ENCODE results near the gene PTPN20.
"Not testable (repeated sequence)": the region's sequence is repeated elsewhere in the genome, so short reads cannot be mapped to it uniquely, and the experiment has no call there.

PTPN20 gene

DNA sequence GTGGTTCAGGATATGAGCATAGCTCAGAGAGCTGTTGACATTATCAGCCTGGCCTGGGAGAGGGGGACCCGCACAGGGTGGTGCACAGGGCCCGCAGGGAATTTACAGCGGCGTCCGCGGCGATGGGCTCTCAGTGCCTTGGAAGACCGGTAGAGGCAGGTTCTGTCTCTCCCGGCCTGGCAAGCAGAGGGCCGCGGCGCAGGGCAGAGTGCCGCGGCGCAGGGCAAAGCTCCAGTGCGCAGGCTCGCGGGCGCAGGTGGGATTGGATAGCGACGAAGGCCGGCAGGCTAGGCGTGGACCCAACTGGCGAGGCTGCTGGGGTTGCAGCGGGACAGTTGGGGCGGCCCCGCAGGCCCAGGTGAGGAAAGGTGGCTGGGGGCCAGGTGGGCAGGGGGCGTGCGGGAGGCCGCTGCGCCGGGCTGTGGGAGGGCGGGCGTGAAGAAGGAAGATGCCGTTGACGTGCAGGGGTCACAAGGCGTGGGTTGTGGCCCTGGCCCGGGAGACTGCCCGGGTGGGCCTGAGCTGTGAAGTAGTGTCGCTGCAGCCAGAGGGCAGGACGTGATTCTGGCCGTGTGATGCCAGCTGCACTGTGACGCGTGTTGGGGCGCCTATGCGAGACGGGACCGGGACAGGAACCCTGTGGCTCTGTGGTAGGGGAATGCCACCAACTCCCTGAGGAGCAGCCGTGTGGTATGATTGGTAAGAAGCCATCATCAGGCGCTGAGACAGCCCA lies at the start of gene PTPN20:
Gene PTPN20, plus strand, starts transcription at position 285 of the 733 bp plus-strand sequence. CDS start 21,072 bp downstream, outside the sequence.
- not testable (repeated sequence) for H3K36me3 ChIP-seq (ENCODE audit: control insufficient read depth, insufficient read depth, low read length); H3K27ac ChIP-seq (ENCODE audit: low read depth, low read length); H3K9ac ChIP-seq (ENCODE audit: low read depth, low read length); H3K4me1 ChIP-seq (ENCODE audit: control insufficient read depth, insufficient read depth, low read length); H3K9me3 ChIP-seq (ENCODE audit: control insufficient read depth, insufficient read depth, low read length); H3K27me3 ChIP-seq (ENCODE audit: control insufficient read depth, insufficient read depth, low read length); H3K4me3 ChIP-seq (ENCODE audit: low read depth, low read length)

DNA sequence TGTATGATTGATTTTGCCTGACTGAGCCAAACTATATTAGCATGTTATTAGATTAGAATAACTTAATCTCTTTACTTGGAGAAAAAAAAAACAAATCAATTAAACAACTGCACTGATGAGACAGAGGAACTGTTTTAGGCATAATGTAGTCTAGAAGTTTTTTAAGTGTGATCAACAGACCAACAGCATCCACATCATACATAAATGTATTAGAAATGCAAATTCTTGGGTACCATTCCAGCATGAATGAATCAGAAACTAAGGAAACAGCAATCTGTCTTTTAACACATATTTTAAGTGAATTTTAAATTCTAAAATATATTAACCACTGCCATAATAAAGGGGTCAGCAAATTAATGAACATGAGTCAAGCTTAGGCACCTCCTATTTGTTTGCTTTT lies 41.5 kb upstream of the PTPN20 start:
- not testable (repeated sequence) for H3K4me1 ChIP-seq (ENCODE audit: control insufficient read depth, insufficient read depth, low read length); H3K27me3 ChIP-seq (ENCODE audit: control insufficient read depth, insufficient read depth, low read length); H3K27ac ChIP-seq (ENCODE audit: low read depth, low read length); H3K9ac ChIP-seq (ENCODE audit: low read depth, low read length); H3K4me3 ChIP-seq (ENCODE audit: low read depth, low read length); H3K36me3 ChIP-seq (ENCODE audit: control insufficient read depth, insufficient read depth, low read length); H3K9me3 ChIP-seq (ENCODE audit: control insufficient read depth, insufficient read depth, low read length)

- not testable (repeated sequence) for H3K4me1 ChIP-seq (ENCODE audit: control insufficient read depth, insufficient read depth, low read length); H3K27me3 ChIP-seq (ENCODE audit: control insufficient read depth, insufficient read depth, low read length); H3K9me3 ChIP-seq (ENCODE audit: control insufficient read depth, insufficient read depth, low read length); H3K36me3 ChIP-seq (ENCODE audit: control insufficient read depth, insufficient read depth, low read length); H3K4me3 ChIP-seq (ENCODE audit: low read depth, low read length); H3K9ac ChIP-seq (ENCODE audit: low read depth, low read length); H3K27ac ChIP-seq (ENCODE audit: low read depth, low read length)
Observed at GRCh38 chr10:46871583-46871982, 39.6 kb upstream of the PTPN20 start.

GRCh38 chr10:46875304-46875703 lies 35.9 kb upstream of the PTPN20 start:
- not testable (repeated sequence) for H3K27me3 ChIP-seq (ENCODE audit: control insufficient read depth, insufficient read depth, low read length); H3K9me3 ChIP-seq (ENCODE audit: control insufficient read depth, insufficient read depth, low read length); H3K4me1 ChIP-seq (ENCODE audit: control insufficient read depth, insufficient read depth, low read length); H3K27ac ChIP-seq (ENCODE audit: low read depth, low read length); H3K4me3 ChIP-seq (ENCODE audit: low read depth, low read length); H3K9ac ChIP-seq (ENCODE audit: low read depth, low read length); H3K36me3 ChIP-seq (ENCODE audit: control insufficient read depth, insufficient read depth, low read length)

GRCh38 chr10:46876773-46877172 lies 34.5 kb upstream of the PTPN20 start:
- H3K36me3 ChIP-seq (ENCODE audit: control insufficient read depth, insufficient read depth, low read length); H3K27me3 ChIP-seq (ENCODE audit: control insufficient read depth, insufficient read depth, low read length); H3K9ac ChIP-seq (ENCODE audit: low read depth, low read length); H3K4me3 ChIP-seq (ENCODE audit: low read depth, low read length); H3K9me3 ChIP-seq (ENCODE audit: control insufficient read depth, insufficient read depth, low read length); H3K27ac ChIP-seq (ENCODE audit: low read depth, low read length); H3K4me1 ChIP-seq (ENCODE audit: control insufficient read depth, insufficient read depth, low read length): not testable (repeated sequence)

GRCh38 chr10:46878761-46879160 lies 32.5 kb upstream of the PTPN20 start:
- H3K27ac ChIP-seq (ENCODE audit: low read depth, low read length); H3K4me1 ChIP-seq (ENCODE audit: control insufficient read depth, insufficient read depth, low read length); H3K36me3 ChIP-seq (ENCODE audit: control insufficient read depth, insufficient read depth, low read length); H3K9me3 ChIP-seq (ENCODE audit: control insufficient read depth, insufficient read depth, low read length); H3K27me3 ChIP-seq (ENCODE audit: control insufficient read depth, insufficient read depth, low read length); H3K9ac ChIP-seq (ENCODE audit: low read depth, low read length); H3K4me3 ChIP-seq (ENCODE audit: low read depth, low read length): not testable (repeated sequence)

GRCh38 chr10:46890813-46891611 lies 20.2 kb upstream of the PTPN20 start:
- H3K4me3 ChIP-seq (ENCODE audit: low read depth, low read length); H3K27ac ChIP-seq (ENCODE audit: low read depth, low read length); H3K4me1 ChIP-seq (ENCODE audit: control insufficient read depth, insufficient read depth, low read length); H3K9ac ChIP-seq (ENCODE audit: low read depth, low read length); H3K9me3 ChIP-seq (ENCODE audit: control insufficient read depth, insufficient read depth, low read length); H3K36me3 ChIP-seq (ENCODE audit: control insufficient read depth, insufficient read depth, low read length); H3K27me3 ChIP-seq (ENCODE audit: control insufficient read depth, insufficient read depth, low read length): not testable (repeated sequence)

DNA sequence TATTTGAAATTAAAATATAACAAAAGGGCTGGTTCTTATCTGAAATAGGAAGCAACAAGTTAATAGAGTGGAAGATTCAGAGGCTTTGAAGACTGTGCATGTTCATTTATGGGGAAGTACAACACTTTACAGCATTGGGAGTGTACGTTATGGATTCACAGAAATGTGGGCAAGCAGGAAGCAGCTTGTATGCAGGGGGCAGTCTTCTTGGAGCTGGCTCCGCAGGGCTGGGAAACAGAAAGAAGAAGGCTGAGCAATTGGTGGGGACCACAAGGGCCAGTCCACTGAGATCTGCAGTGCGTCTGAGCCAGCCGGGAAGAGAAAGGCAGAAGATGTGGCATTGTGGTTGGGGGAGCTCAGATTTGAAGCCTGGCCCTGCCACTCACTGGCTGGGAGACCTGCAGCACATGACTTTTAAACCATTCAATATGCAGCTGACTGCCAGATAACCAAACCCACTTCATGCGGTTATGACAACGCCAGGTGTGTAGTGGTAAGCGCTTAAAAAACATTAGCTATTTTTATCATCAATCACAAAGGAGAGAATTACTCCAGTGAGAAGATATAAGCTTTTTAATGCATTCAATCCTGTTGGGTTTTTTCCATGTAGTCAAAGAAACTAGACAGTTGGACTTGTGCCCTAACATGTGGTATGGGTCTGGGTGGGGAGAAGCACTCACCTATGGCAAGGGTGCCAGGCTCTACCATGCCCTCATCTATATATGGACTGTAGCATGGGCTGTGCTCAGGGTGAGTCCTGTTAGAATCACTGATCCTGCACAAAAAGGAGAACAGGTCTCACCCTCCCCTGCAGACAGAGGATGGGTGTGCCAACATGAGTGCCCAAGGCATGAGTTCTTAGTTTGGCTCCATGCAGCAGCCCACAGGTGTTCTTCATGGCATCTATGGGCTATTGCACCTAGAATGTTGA lies 14.2 kb upstream of the PTPN20 start:
- H3K9ac ChIP-seq (ENCODE audit: low read depth, low read length); H3K36me3 ChIP-seq (ENCODE audit: control insufficient read depth, insufficient read depth, low read length); H3K9me3 ChIP-seq (ENCODE audit: control insufficient read depth, insufficient read depth, low read length); H3K27me3 ChIP-seq (ENCODE audit: control insufficient read depth, insufficient read depth, low read length); H3K4me1 ChIP-seq (ENCODE audit: control insufficient read depth, insufficient read depth, low read length); H3K27ac ChIP-seq (ENCODE audit: low read depth, low read length); H3K4me3 ChIP-seq (ENCODE audit: low read depth, low read length): not testable (repeated sequence)

GRCh38 chr10:46901247-46901646 lies 10.0 kb upstream of the PTPN20 start:
- not testable (repeated sequence) for H3K9me3 ChIP-seq (ENCODE audit: control insufficient read depth, insufficient read depth, low read length); H3K4me3 ChIP-seq (ENCODE audit: low read depth, low read length); H3K27ac ChIP-seq (ENCODE audit: low read depth, low read length); H3K36me3 ChIP-seq (ENCODE audit: control insufficient read depth, insufficient read depth, low read length); H3K4me1 ChIP-seq (ENCODE audit: control insufficient read depth, insufficient read depth, low read length); H3K9ac ChIP-seq (ENCODE audit: low read depth, low read length); H3K27me3 ChIP-seq (ENCODE audit: control insufficient read depth, insufficient read depth, low read length)

- not testable (repeated sequence) for H3K27me3 ChIP-seq (ENCODE audit: control insufficient read depth, insufficient read depth, low read length); H3K4me1 ChIP-seq (ENCODE audit: control insufficient read depth, insufficient read depth, low read length); H3K9me3 ChIP-seq (ENCODE audit: control insufficient read depth, insufficient read depth, low read length); H3K9ac ChIP-seq (ENCODE audit: low read depth, low read length); H3K27ac ChIP-seq (ENCODE audit: low read depth, low read length); H3K4me3 ChIP-seq (ENCODE audit: low read depth, low read length); H3K36me3 ChIP-seq (ENCODE audit: control insufficient read depth, insufficient read depth, low read length)
Observed at GRCh38 chr10:46903874-46904273, 7.4 kb upstream of the PTPN20 start.

DNA sequence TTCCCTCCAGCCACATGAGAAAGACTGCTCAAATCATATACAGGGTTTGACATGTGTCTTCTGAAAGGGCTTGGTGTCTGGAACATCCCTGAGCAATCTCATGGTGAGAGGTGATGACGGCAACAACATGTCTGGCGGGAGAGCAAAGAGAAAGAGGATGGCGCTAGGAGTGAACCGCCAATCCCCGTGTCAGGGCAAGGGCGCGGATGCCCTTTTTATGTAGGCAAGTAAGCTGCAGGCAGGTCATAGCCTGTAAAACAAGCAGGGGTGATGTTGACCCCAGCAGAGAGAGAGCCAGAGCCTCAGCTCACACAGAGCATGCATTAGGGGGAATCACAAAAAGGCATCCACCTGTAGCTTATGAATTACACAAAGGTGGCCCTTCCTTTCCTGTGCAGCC lies 4.9 kb upstream of the PTPN20 start:
- not testable (repeated sequence) for H3K9ac ChIP-seq (ENCODE audit: low read depth, low read length); H3K4me3 ChIP-seq (ENCODE audit: low read depth, low read length); H3K27ac ChIP-seq (ENCODE audit: low read depth, low read length); H3K4me1 ChIP-seq (ENCODE audit: control insufficient read depth, insufficient read depth, low read length); H3K27me3 ChIP-seq (ENCODE audit: control insufficient read depth, insufficient read depth, low read length); H3K9me3 ChIP-seq (ENCODE audit: control insufficient read depth, insufficient read depth, low read length); H3K36me3 ChIP-seq (ENCODE audit: control insufficient read depth, insufficient read depth, low read length)

Measured in HUES48 (cell line).